CD8-positive, alpha-beta memory T cell (primary cell): ENCODE measurements around the gene MFSD2B. TPM values are rescaled to one million over a fixed set of nuclear protein-coding genes. Genes with fewer than 3 reads are reported as not detected.

ENCODE experiments used
- CTCF ChIA-PET: fragments of 350-600 bp; sonication (Branson Sonifier 250); formaldehyde crosslinking; loops from one replicate; lab custom pipeline; 2021; ENCODE audit warnings: antibody characterized with exemption; lab: Charles Lee
- POLR2A ChIA-PET: fragments of 350-600 bp; sonication (Branson Sonifier 250); formaldehyde crosslinking; loops from one replicate; lab custom pipeline; 2021; ENCODE audit warnings: antibody characterized with exemption; lab: Charles Lee
- DNase-seq, 5 donors: peaks; one replicate each; pipeline versions ENCODE4 v3.0.0 to v3.0.0-alpha.2; 2020 to 2022; ENCODE audit warnings: mixed read lengths in 1 of 5
- H3K27ac ChIP-seq: one replicate; pipeline ENCODE4 v1.7.0; 2013; ENCODE audit warnings: low read depth, mild to moderate bottlenecking, low read length, moderate library complexity
- H3K27me3 ChIP-seq: 2 replicates; pipeline ENCODE4 v1.7.0; 2013; ENCODE audit warnings: low read length, mild to moderate bottlenecking; ENCODE audit not compliant: insufficient read depth, poor library complexity, severe bottlenecking
- H3K36me3 ChIP-seq: 2 replicates; pipeline ENCODE4 v1.7.0; 2013; ENCODE audit warnings: mild to moderate bottlenecking, low read length, moderate library complexity; ENCODE audit not compliant: insufficient read depth
- H3K4me1 ChIP-seq: 2 replicates; pipeline ENCODE4 v1.7.0; 2013; ENCODE audit warnings: mild to moderate bottlenecking, low read length, moderate library complexity; ENCODE audit not compliant: insufficient read depth
- H3K4me3 ChIP-seq: 2 replicates; pipeline ENCODE4 v1.7.0; 2013; ENCODE audit warnings: mild to moderate bottlenecking, low read length
- H3K9me3 ChIP-seq: 2 replicates; pipeline ENCODE4 v1.7.0; 2013; ENCODE audit warnings: mild to moderate bottlenecking, low read length
- H3K27ac Mint-ChIP-seq, 8 donors: one replicate each; pipeline ENCODE4 v1.8.0; 2020 to 2021; ENCODE audit warnings: mixed read lengths in 8 of 8, mild to moderate bottlenecking in 6 of 8, inconsistent platforms in 3 of 8, moderate library complexity in 3 of 8
- H3K27me3 Mint-ChIP-seq, 2 donors: one replicate each; pipeline ENCODE4 v1.8.0; 2020 to 2021; ENCODE audit warnings: mixed read lengths in 2 of 2, mild to moderate bottlenecking in 1 of 2, moderate library complexity in 1 of 2
- H3K36me3 Mint-ChIP-seq, 3 donors: one replicate each; pipeline ENCODE4 v1.8.0; 2020 to 2021; ENCODE audit warnings: mixed read lengths in 3 of 3, inconsistent platforms in 1 of 3, mild to moderate bottlenecking in 1 of 3
- H3K4me1 Mint-ChIP-seq, 3 donors: one replicate each; pipeline ENCODE4 v1.8.0; 2020 to 2021; ENCODE audit warnings: mixed read lengths in 3 of 3, inconsistent platforms in 1 of 3, mild to moderate bottlenecking in 1 of 3
- H3K4me3 Mint-ChIP-seq, 7 donors: one replicate each; pipeline ENCODE4 v1.8.0; 2020 to 2021; ENCODE audit warnings: mixed read lengths in 7 of 7, mild to moderate bottlenecking in 6 of 7, moderate library complexity in 4 of 7, inconsistent platforms in 2 of 7
- H3K9me3 Mint-ChIP-seq, 5 donors: one replicate each; pipeline ENCODE4 v1.8.0; 2020 to 2022; ENCODE audit warnings: mixed read lengths in 5 of 5, mild to moderate bottlenecking in 3 of 5, moderate library complexity in 2 of 5, inconsistent platforms in 1 of 5
- polyA plus RNA-seq: library from polyadenylated mRNA; unstranded; fragments of 300-500 nt; fragmentation: Illumina TruSeq; gene quantifications from one replicate; pipeline ENCODE4 v1.2.3, GENCODE V29; 2021
- total RNA-seq, 2 experiments: library from RNA; stranded (reverse); gene quantifications; one replicate each; pipeline ENCODE4 v1.2.3, GENCODE V29; 2021

MFSD2B gene
- total RNA-seq (under 1 TPM in 1 of 2 experiments, not detected in 1; 0.24 TPM), polyA plus RNA-seq (not detected)

GRCh38 chr2:24009680-24010476 lies at the start of gene MFSD2B:
MFSD2B (plus strand) TSS chr2:24010085; CDS start chr2:24010097, 12 bp downstream.
- ChIA-PET POLR2A (no interaction called here), CTCF (no interaction called here)
- no peaks in the 10 kb centered on the region for H3K4me1 ChIP-seq
- no peaks in the 10 kb centered on the region for H3K36me3 ChIP-seq
- no peak within 1 kb of the TSS for H3K4me3 ChIP-seq
- no peak for DNase-seq
- no peaks in the 10 kb centered on the region for H3K9me3 Mint-ChIP-seq
- H3K27ac Mint-ChIP-seq, result peak within 1 kb of the TSS in 1 of 8 donors; percentile 81
- H3K27me3 ChIP-seq, result peaks cover 10% of the 10 kb centered on the region
- H3K27me3 Mint-ChIP-seq, result peaks cover 25 to 46% of the 10 kb centered on the region in 2 donors
- H3K27ac ChIP-seq, result peak within 1 kb of the TSS; percentile 82
- peaks cover 9 to 15% (median 9%) of the 10 kb centered on the region in 3 donors for H3K4me1 Mint-ChIP-seq
- no peaks in the 10 kb centered on the region for H3K9me3 ChIP-seq
- peak within 1 kb of the TSS in 4 of 7 donors; percentile 18 to 55 (median 34) for H3K4me3 Mint-ChIP-seq
- H3K36me3 Mint-ChIP-seq, result peaks cover 0 to 1% (median 0%) of the 10 kb centered on the region in 3 donors

GRCh38 chr2:23967846-23968245 lies 42.0 kb upstream of the MFSD2B start:
- Mint-ChIP-seq H3K36me3 (peaks cover 3 to 37% (median 4%) of the 10 kb centered on the region in 3 donors), H3K4me3 (no peak overlapping the region), H3K9me3 (no peaks in the 10 kb centered on the region), H3K27me3 (no peaks in the 10 kb centered on the region), H3K4me1 (peaks cover 0 to 6% (median 1%) of the 10 kb centered on the region in 3 donors), H3K27ac (no peak overlapping the region)
- no peaks in the 10 kb centered on the region for H3K27me3 ChIP-seq
- H3K27ac ChIP-seq, result no peak overlapping the region
- ChIA-PET POLR2A (no interaction called here), CTCF (no interaction called here)
- H3K9me3 ChIP-seq, result no peaks in the 10 kb centered on the region
- no peak overlapping the region for H3K4me3 ChIP-seq
- no peak for DNase-seq
- H3K36me3 ChIP-seq, result no peaks in the 10 kb centered on the region
- no peaks in the 10 kb centered on the region for H3K4me1 ChIP-seq

- Mint-ChIP-seq H3K4me1 (no peaks in the 10 kb centered on the region), H3K27ac (peak overlapping the region in 1 of 8 donors; percentile 70), H3K9me3 (no peaks in the 10 kb centered on the region), H3K4me3 (no peak overlapping the region), H3K36me3 (peaks cover 0 to 42% (median 9%) of the 10 kb centered on the region in 3 donors), H3K27me3 (no peaks in the 10 kb centered on the region)
- Histone ChIP-seq H3K27ac (no peak overlapping the region), H3K4me3 (no peak overlapping the region), H3K9me3 (no peaks in the 10 kb centered on the region), H3K4me1 (no peaks in the 10 kb centered on the region), H3K27me3 (no peaks in the 10 kb centered on the region), H3K36me3 (peaks cover 4% of the 10 kb centered on the region)
- DNase-seq, result no peak
- ChIA-PET POLR2A (no interaction called here), CTCF (no interaction called here)
Measured at GRCh38 chr2:23976883-23977282, 33.0 kb upstream of the MFSD2B start.

GRCh38 chr2:23988371-23988770 lies 21.5 kb upstream of the MFSD2B start:
- Mint-ChIP-seq H3K4me1 (peaks cover 0 to 1% (median 0%) of the 10 kb centered on the region in 3 donors), H3K36me3 (peaks cover 0 to 26% (median 12%) of the 10 kb centered on the region in 3 donors), H3K9me3 (no peaks in the 10 kb centered on the region), H3K27ac (no peak overlapping the region), H3K27me3 (no peaks in the 10 kb centered on the region), H3K4me3 (no peak overlapping the region)
- H3K9me3 ChIP-seq, result no peaks in the 10 kb centered on the region
- peak in 2 of 5 donors; percentile 6 to 10 for DNase-seq
- H3K4me3 ChIP-seq, result no peak overlapping the region
- H3K27me3 ChIP-seq, result no peaks in the 10 kb centered on the region
- no peak overlapping the region for H3K27ac ChIP-seq
- CTCF ChIA-PET, result interaction anchor here (2.4 kb wide), 1 partner anchor 96 kb away, joined by 11 read pairs; the partner anchor contains the start of gene TP53I3
- no peaks in the 10 kb centered on the region for H3K4me1 ChIP-seq
- no peaks in the 10 kb centered on the region for H3K36me3 ChIP-seq
- POLR2A ChIA-PET, result no interaction called here

- H3K4me1 ChIP-seq, result no peaks in the 10 kb centered on the region
- Mint-ChIP-seq H3K4me1 (peaks cover 0 to 1% (median 0%) of the 10 kb centered on the region in 3 donors), H3K36me3 (peaks cover 0 to 14% (median 13%) of the 10 kb centered on the region in 3 donors), H3K9me3 (no peaks in the 10 kb centered on the region), H3K27me3 (no peaks in the 10 kb centered on the region), H3K27ac (no peak overlapping the region), H3K4me3 (no peak overlapping the region)
- H3K36me3 ChIP-seq, result no peaks in the 10 kb centered on the region
- ChIA-PET POLR2A (no interaction called here), CTCF (no interaction called here)
- H3K9me3 ChIP-seq, result no peaks in the 10 kb centered on the region
- H3K4me3 ChIP-seq, result no peak overlapping the region
- DNase-seq, result no peak
- no peak overlapping the region for H3K27ac ChIP-seq
- H3K27me3 ChIP-seq, result no peaks in the 10 kb centered on the region
Measured at GRCh38 chr2:23992931-23993330, 17.0 kb upstream of the MFSD2B start.

- ChIA-PET CTCF (interaction anchor here (1.6 kb wide), 1 partner anchor 90 kb away, joined by 4 read pairs; the partner anchor contains the start of gene TP53I3), POLR2A (interaction anchor here (1.1 kb wide), 1 partner anchor 169 kb away, joined by 4 read pairs; no protein-coding TSS in a partner anchor)
- H3K9me3 ChIP-seq, result no peaks in the 10 kb centered on the region
- Mint-ChIP-seq H3K36me3 (peaks cover 0 to 18% (median 15%) of the 10 kb centered on the region in 3 donors), H3K9me3 (no peaks in the 10 kb centered on the region), H3K27me3 (no peaks in the 10 kb centered on the region), H3K27ac (peak overlapping the region in 1 of 8 donors; percentile 8), H3K4me3 (no peak overlapping the region), H3K4me1 (peaks cover 0 to 1% (median 0%) of the 10 kb centered on the region in 3 donors)
- no peaks in the 10 kb centered on the region for H3K36me3 ChIP-seq
- no peak overlapping the region for H3K4me3 ChIP-seq
- H3K4me1 ChIP-seq, result no peaks in the 10 kb centered on the region
- DNase-seq, result no peak
- H3K27me3 ChIP-seq, result no peaks in the 10 kb centered on the region
- H3K27ac ChIP-seq, result no peak overlapping the region
Measured at GRCh38 chr2:23993736-23994269, 16.1 kb upstream of the MFSD2B start.

GRCh38 chr2:23994567-23994966 lies 15.3 kb upstream of the MFSD2B start:
- Histone ChIP-seq H3K9me3 (no peaks in the 10 kb centered on the region), H3K4me3 (no peak overlapping the region), H3K27ac (no peak overlapping the region), H3K4me1 (no peaks in the 10 kb centered on the region), H3K36me3 (no peaks in the 10 kb centered on the region), H3K27me3 (no peaks in the 10 kb centered on the region)
- H3K27ac Mint-ChIP-seq, result no peak overlapping the region
- no peaks in the 10 kb centered on the region for H3K27me3 Mint-ChIP-seq
- DNase-seq, result no peak
- H3K36me3 Mint-ChIP-seq, result peaks cover 0 to 20% (median 17%) of the 10 kb centered on the region in 3 donors
- no peak overlapping the region for H3K4me3 Mint-ChIP-seq
- POLR2A ChIA-PET, result interaction anchor here (1.1 kb wide), 1 partner anchor 169 kb away, joined by 4 read pairs; no protein-coding TSS in a partner anchor
- no peaks in the 10 kb centered on the region for H3K9me3 Mint-ChIP-seq
- peaks cover 0 to 1% (median 0%) of the 10 kb centered on the region in 3 donors for H3K4me1 Mint-ChIP-seq
- CTCF ChIA-PET, result interaction anchor here (1.6 kb wide), 1 partner anchor 90 kb away, joined by 4 read pairs; the partner anchor contains the start of gene TP53I3

GRCh38 chr2:24007693-24008092 lies 2.2 kb upstream of the MFSD2B start:
- Mint-ChIP-seq H3K4me1 (peaks cover 9 to 15% (median 9%) of the 10 kb centered on the region in 3 donors), H3K27me3 (peaks cover 23 to 31% of the 10 kb centered on the region in 2 donors), H3K4me3 (no peak overlapping the region), H3K9me3 (no peaks in the 10 kb centered on the region), H3K27ac (no peak overlapping the region), H3K36me3 (peaks cover 0 to 4% (median 0%) of the 10 kb centered on the region in 3 donors)
- Histone ChIP-seq H3K9me3 (no peaks in the 10 kb centered on the region), H3K4me1 (no peaks in the 10 kb centered on the region), H3K27me3 (peaks cover 10% of the 10 kb centered on the region), H3K27ac (no peak overlapping the region), H3K4me3 (no peak overlapping the region), H3K36me3 (no peaks in the 10 kb centered on the region)
- POLR2A ChIA-PET, result no interaction called here
- CTCF ChIA-PET, result no interaction called here
- DNase-seq, result no peak
